T-helper 17 cell (primary cell): Measurements from ENCODE around the gene MYH11. TPM values are rescaled to one million over a fixed set of nuclear protein-coding genes. Genes with fewer than 3 reads are reported as not detected.
"Not testable (repeated sequence)": the region's sequence is repeated elsewhere in the genome, so short reads cannot be mapped to it uniquely, and the experiment has no call there.

Experiments
- ATAC-seq: fragments of 150-1000 bp; cut with Tn5 transposase; 2 replicates; pipeline ENCODE4 v1.10.0; 2021; ENCODE audit warnings: mild to moderate bottlenecking, moderate library complexity
- DNase-seq, 3 donors: peaks; one replicate each; pipeline versions ENCODE4 v3.0.0 to v3.0.0-alpha.2; 2020 to 2021
- H3K9me3 ChIP-seq: one replicate; pipeline ENCODE4 v1.7.0; 2013; ENCODE audit warnings: low read length, mild to moderate bottlenecking; ENCODE audit not compliant: control insufficient read depth, poor library complexity, severe bottlenecking
- H3K27ac Mint-ChIP-seq: one replicate; pipeline ENCODE4 v1.8.0; 2022; ENCODE audit warnings: mild to moderate bottlenecking, moderate library complexity, mixed read lengths
- H3K27me3 Mint-ChIP-seq: one replicate; pipeline ENCODE4 v1.8.0; 2022; ENCODE audit warnings: mixed read lengths
- H3K36me3 Mint-ChIP-seq: one replicate; pipeline ENCODE4 v1.8.0; 2022; ENCODE audit warnings: low read depth, mixed read lengths
- H3K4me1 Mint-ChIP-seq: one replicate; pipeline ENCODE4 v1.8.0; 2022; ENCODE audit warnings: mild to moderate bottlenecking, mixed read lengths
- H3K4me3 Mint-ChIP-seq: one replicate; pipeline ENCODE4 v1.8.0; 2022; ENCODE audit warnings: mild to moderate bottlenecking, moderate library complexity, mixed read lengths
- total RNA-seq, 4 donors: library from RNA in 2 of 4; stranded (reverse) in 2 of 4; gene quantifications; one replicate each; pipeline ENCODE4 v1.2.3 and lab custom pipeline; 2022 to 2026

MYH11 gene
- total RNA-seq, 2 donors from 2014 or later = 0.22 to 0.29 TPM

- no peaks in the 10 kb centered on the region for H3K9me3 ChIP-seq
- Mint-ChIP-seq H3K4me3 (no peak overlapping the region), H3K4me1 (no peaks in the 10 kb centered on the region), H3K36me3 (peaks cover 8% of the 10 kb centered on the region), H3K27me3 (no peaks in the 10 kb centered on the region), H3K27ac (peak overlapping the region; percentile 6)
- no peak for ATAC-seq
- no peak for DNase-seq
These were observed 8.9 kb upstream of the MYH11 start for GRCh38 chr16:15865742-15866141.

GRCh38 chr16:15864939-15865338, 8.1 kb upstream of the MYH11 start:
- ATAC-seq = no peak
- Mint-ChIP-seq H3K27ac (no peak overlapping the region), H3K36me3 (peaks cover 8% of the 10 kb centered on the region), H3K4me1 (no peaks in the 10 kb centered on the region), H3K4me3 (no peak overlapping the region), H3K27me3 (no peaks in the 10 kb centered on the region)
- no peaks in the 10 kb centered on the region for H3K9me3 ChIP-seq
- DNase-seq = no peak

GRCh38 chr16:15861996-15862395, 5.2 kb upstream of the MYH11 start:
- ATAC-seq (no peak), DNase-seq (no peak)
- no peak overlapping the region for H3K27ac Mint-ChIP-seq
- peaks cover 9% of the 10 kb centered on the region for H3K36me3 Mint-ChIP-seq
- H3K4me1 Mint-ChIP-seq = peaks cover 6% of the 10 kb centered on the region
- H3K27me3 Mint-ChIP-seq = peaks cover 17% of the 10 kb centered on the region
- H3K4me3 Mint-ChIP-seq = no peak overlapping the region
- no peaks in the 10 kb centered on the region for H3K9me3 ChIP-seq

GRCh38 chr16:15858921-15859668, 2.3 kb upstream of the MYH11 start:
- H3K36me3 Mint-ChIP-seq = peaks cover 4% of the 10 kb centered on the region
- H3K9me3 ChIP-seq = no peaks in the 10 kb centered on the region
- DNase-seq (no peak), ATAC-seq (no peak)
- H3K27me3 Mint-ChIP-seq = peaks cover 44% of the 10 kb centered on the region
- H3K4me3 Mint-ChIP-seq = no peak overlapping the region
- peaks cover 6% of the 10 kb centered on the region for H3K4me1 Mint-ChIP-seq
- no peak overlapping the region for H3K27ac Mint-ChIP-seq

GRCh38 chr16:15857724-15858560, 1.1 kb upstream of the MYH11 start:
- H3K9me3 ChIP-seq = no peaks in the 10 kb centered on the region
- peaks cover 6% of the 10 kb centered on the region for H3K36me3 Mint-ChIP-seq
- ATAC-seq (no peak), DNase-seq (no peak)
- H3K4me1 Mint-ChIP-seq = peaks cover 8% of the 10 kb centered on the region
- peak overlapping the region; percentile 66 for H3K4me3 Mint-ChIP-seq
- peaks cover 44% of the 10 kb centered on the region for H3K27me3 Mint-ChIP-seq
- H3K27ac Mint-ChIP-seq = no peak overlapping the region

GRCh38 chr16:15856182-15856581, 646 bp downstream of the MYH11 start:
- H3K36me3 Mint-ChIP-seq = peaks cover 6% of the 10 kb centered on the region
- no peak overlapping the region for H3K27ac Mint-ChIP-seq

GRCh38 chr16:15855704-15856003, 1.2 kb downstream of the MYH11 start:
- Mint-ChIP-seq H3K27me3 (peaks cover 44% of the 10 kb centered on the region), H3K36me3 (peaks cover 6% of the 10 kb centered on the region), H3K4me1 (peaks cover 8% of the 10 kb centered on the region), H3K4me3 (no peak overlapping the region), H3K27ac (no peak overlapping the region)
- no peak for ATAC-seq
- DNase-seq = no peak
- no peaks in the 10 kb centered on the region for H3K9me3 ChIP-seq

More at GRCh38 chr16:15856182-15856581, 646 bp downstream of the MYH11 start:
- DNase-seq (no peak), ATAC-seq (no peak)
- Mint-ChIP-seq H3K4me1 (peaks cover 8% of the 10 kb centered on the region), H3K27me3 (peaks cover 44% of the 10 kb centered on the region), H3K4me3 (no peak overlapping the region)
- H3K9me3 ChIP-seq = no peaks in the 10 kb centered on the region

GRCh38 chr16:15854906-15855703, 1.7 kb downstream of the MYH11 start:
- Mint-ChIP-seq H3K27ac (no peak overlapping the region), H3K36me3 (peaks cover 6% of the 10 kb centered on the region), H3K4me3 (no peak overlapping the region), H3K4me1 (peaks cover 8% of the 10 kb centered on the region), H3K27me3 (peaks cover 44% of the 10 kb centered on the region)
- no peak for ATAC-seq
- DNase-seq = no peak
- no peaks in the 10 kb centered on the region for H3K9me3 ChIP-seq

- Mint-ChIP-seq H3K36me3 (peaks cover 6% of the 10 kb centered on the region), H3K27me3 (peaks cover 40% of the 10 kb centered on the region), H3K27ac (no peak overlapping the region), H3K4me3 (no peak overlapping the region), H3K4me1 (peaks cover 8% of the 10 kb centered on the region)
- ATAC-seq (no peak), DNase-seq (no peak)
- H3K9me3 ChIP-seq = no peaks in the 10 kb centered on the region
These were observed 2.8 kb downstream of the MYH11 start for GRCh38 chr16:15854061-15854460.

GRCh38 chr16:15853021-15853420, 3.8 kb downstream of the MYH11 start:
- peaks cover 8% of the 10 kb centered on the region for H3K4me1 Mint-ChIP-seq
- no peaks in the 10 kb centered on the region for H3K9me3 ChIP-seq
- H3K36me3 Mint-ChIP-seq = peaks cover 6% of the 10 kb centered on the region
- no peak for DNase-seq
- H3K27ac Mint-ChIP-seq = no peak overlapping the region
- ATAC-seq = no peak
- peaks cover 42% of the 10 kb centered on the region for H3K27me3 Mint-ChIP-seq
- no peak overlapping the region for H3K4me3 Mint-ChIP-seq

- not testable (repeated sequence) for ATAC-seq, DNase-seq, H3K27ac Mint-ChIP-seq, H3K4me1 Mint-ChIP-seq, H3K4me3 Mint-ChIP-seq, H3K36me3 Mint-ChIP-seq, H3K9me3 ChIP-seq
- peaks cover 25% of the 10 kb centered on the region for H3K27me3 Mint-ChIP-seq
These were observed 6.3 kb downstream of the MYH11 start for GRCh38 chr16:15850555-15850954.

GRCh38 chr16:15849209-15849981, 7.4 kb downstream of the MYH11 start:
- DNase-seq = no peak
- Mint-ChIP-seq H3K27me3 (peaks cover 17% of the 10 kb centered on the region), H3K27ac (no peak overlapping the region), H3K4me3 (no peak overlapping the region), H3K36me3 (peaks cover 2% of the 10 kb centered on the region), H3K4me1 (peaks cover 2% of the 10 kb centered on the region)
- no peaks in the 10 kb centered on the region for H3K9me3 ChIP-seq
- no peak for ATAC-seq
